ENCODE data around the gene CARS2.
"Not testable (repeated sequence)": the region's sequence is repeated elsewhere in the genome, so short reads cannot be mapped to it uniquely, and the experiment has no call there.

CARS2 gene

GRCh38 chr13:110681868-110682550, 23.9 kb downstream of the CARS2 start:
- H3K9me3 Mint-ChIP-seq, result no peaks in the 10 kb centered on the region
- H3K27ac Mint-ChIP-seq, result no peak overlapping the region
- no peaks in the 10 kb centered on the region for H3K27me3 Mint-ChIP-seq
- H3K4me3 Mint-ChIP-seq, result no peak overlapping the region
- H3K36me3 Mint-ChIP-seq (ENCODE audit: low read depth), result peaks cover 60% of the 10 kb centered on the region
- H3K4me1 Mint-ChIP-seq, result peaks cover 6% of the 10 kb centered on the region
- no peak for DNase-seq
- no peak for ATAC-seq

- peaks cover 67% of the 10 kb centered on the region for H3K36me3 Mint-ChIP-seq (ENCODE audit: low read depth)
- H3K27ac Mint-ChIP-seq, result no peak overlapping the region
- H3K9me3 Mint-ChIP-seq, result peaks cover 4% of the 10 kb centered on the region
- no peak overlapping the region for H3K4me3 Mint-ChIP-seq
- ATAC-seq (no peak), DNase-seq (no peak)
- peaks cover 17% of the 10 kb centered on the region for H3K4me1 Mint-ChIP-seq
- H3K27me3 Mint-ChIP-seq, result no peaks in the 10 kb centered on the region
Measured at GRCh38 chr13:110680852-110681251, 25.1 kb downstream of the CARS2 start.

- H3K4me3 Mint-ChIP-seq, result no peak overlapping the region
- H3K4me1 Mint-ChIP-seq, result peaks cover 28% of the 10 kb centered on the region
- ATAC-seq (peak; percentile 41), DNase-seq (no peak)
- H3K36me3 Mint-ChIP-seq (ENCODE audit: low read depth), result peaks cover 75% of the 10 kb centered on the region
- H3K27ac Mint-ChIP-seq, result peak overlapping the region; percentile 79
- H3K9me3 Mint-ChIP-seq, result peaks cover 4% of the 10 kb centered on the region
- H3K27me3 Mint-ChIP-seq, result no peaks in the 10 kb centered on the region
Measured at GRCh38 chr13:110677731-110678545, 28.0 kb downstream of the CARS2 start.

- Mint-ChIP-seq H3K4me1 (peaks cover 30% of the 10 kb centered on the region), H3K36me3 (ENCODE audit: low read depth) (peaks cover 76% of the 10 kb centered on the region), H3K4me3 (peak overlapping the region; percentile 39), H3K27ac (peak overlapping the region; percentile 79), H3K27me3 (no peaks in the 10 kb centered on the region), H3K9me3 (peaks cover 4% of the 10 kb centered on the region)
- ATAC-seq (peak; percentile 78), DNase-seq (peak; percentile 35)
Measured at GRCh38 chr13:110676595-110677587, 29.0 kb downstream of the CARS2 start.

GRCh38 chr13:110669814-110670213, 36.1 kb downstream of the CARS2 start:
- Mint-ChIP-seq H3K36me3 (ENCODE audit: low read depth) (peaks cover 71% of the 10 kb centered on the region), H3K4me1 (peaks cover 18% of the 10 kb centered on the region)
- not testable (repeated sequence) for ATAC-seq, H3K4me3 Mint-ChIP-seq, DNase-seq, H3K27ac Mint-ChIP-seq, H3K27me3 Mint-ChIP-seq, H3K9me3 Mint-ChIP-seq

GRCh38 chr13:110669036-110669435, 36.9 kb downstream of the CARS2 start:
- no peak for DNase-seq
- no peaks in the 10 kb centered on the region for H3K27me3 Mint-ChIP-seq
- no peak overlapping the region for H3K27ac Mint-ChIP-seq
- H3K36me3 Mint-ChIP-seq (ENCODE audit: low read depth), result peaks cover 64% of the 10 kb centered on the region
- no peaks in the 10 kb centered on the region for H3K9me3 Mint-ChIP-seq
- no peak overlapping the region for H3K4me3 Mint-ChIP-seq
- ATAC-seq, result no peak
- H3K4me1 Mint-ChIP-seq, result peaks cover 11% of the 10 kb centered on the region

GRCh38 chr13:110666255-110666533, 39.7 kb downstream of the CARS2 start:
- H3K27me3 Mint-ChIP-seq, result no peaks in the 10 kb centered on the region
- H3K36me3 Mint-ChIP-seq (ENCODE audit: low read depth), result peaks cover 67% of the 10 kb centered on the region
- ATAC-seq (no peak), DNase-seq (no peak)
- H3K9me3 Mint-ChIP-seq, result peaks cover 4% of the 10 kb centered on the region
- peaks cover 3% of the 10 kb centered on the region for H3K4me1 Mint-ChIP-seq
- H3K4me3 Mint-ChIP-seq, result no peak overlapping the region
- no peak overlapping the region for H3K27ac Mint-ChIP-seq

GRCh38 chr13:110665491-110666254, 40.2 kb downstream of the CARS2 start:
- Mint-ChIP-seq H3K4me1 (peaks cover 3% of the 10 kb centered on the region), H3K27ac (no peak overlapping the region), H3K4me3 (no peak overlapping the region), H3K36me3 (ENCODE audit: low read depth) (peaks cover 66% of the 10 kb centered on the region), H3K9me3 (peaks cover 4% of the 10 kb centered on the region), H3K27me3 (no peaks in the 10 kb centered on the region)
- ATAC-seq (no peak), DNase-seq (no peak)

- DNase-seq (no peak), ATAC-seq (no peak)
- peaks cover 10% of the 10 kb centered on the region for H3K9me3 Mint-ChIP-seq
- no peak overlapping the region for H3K27ac Mint-ChIP-seq
- H3K27me3 Mint-ChIP-seq, result no peaks in the 10 kb centered on the region
- H3K4me3 Mint-ChIP-seq, result no peak overlapping the region
- H3K36me3 Mint-ChIP-seq (ENCODE audit: low read depth), result peaks cover 67% of the 10 kb centered on the region
- peaks cover 9% of the 10 kb centered on the region for H3K4me1 Mint-ChIP-seq
Measured at GRCh38 chr13:110664673-110665072, 41.2 kb downstream of the CARS2 start.

- H3K27ac Mint-ChIP-seq, result no peak overlapping the region
- H3K4me1 Mint-ChIP-seq, result peaks cover 14% of the 10 kb centered on the region
- H3K27me3 Mint-ChIP-seq, result no peaks in the 10 kb centered on the region
- peaks cover 10% of the 10 kb centered on the region for H3K9me3 Mint-ChIP-seq
- DNase-seq, result no peak
- H3K4me3 Mint-ChIP-seq, result no peak overlapping the region
- no peak for ATAC-seq
- peaks cover 69% of the 10 kb centered on the region for H3K36me3 Mint-ChIP-seq (ENCODE audit: low read depth)
Measured at GRCh38 chr13:110664041-110664440, 41.9 kb downstream of the CARS2 start.

GRCh38 chr13:110663491-110663890, 42.4 kb downstream of the CARS2 start:
- Mint-ChIP-seq H3K27me3 (no peaks in the 10 kb centered on the region), H3K4me3 (no peak overlapping the region), H3K36me3 (ENCODE audit: low read depth) (peaks cover 67% of the 10 kb centered on the region), H3K27ac (no peak overlapping the region), H3K4me1 (peaks cover 19% of the 10 kb centered on the region), H3K9me3 (peaks cover 10% of the 10 kb centered on the region)
- DNase-seq, result no peak
- ATAC-seq, result no peak

GRCh38 chr13:110662777-110663443, 43.0 kb downstream of the CARS2 start:
- Mint-ChIP-seq H3K27me3 (no peaks in the 10 kb centered on the region), H3K9me3 (peaks cover 10% of the 10 kb centered on the region), H3K4me3 (no peak overlapping the region), H3K4me1 (peaks cover 25% of the 10 kb centered on the region), H3K36me3 (ENCODE audit: low read depth) (peaks cover 73% of the 10 kb centered on the region), H3K27ac (no peak overlapping the region)
- ATAC-seq, result no peak
- no peak for DNase-seq

- H3K4me3 Mint-ChIP-seq, result no peak overlapping the region
- peaks cover 10% of the 10 kb centered on the region for H3K9me3 Mint-ChIP-seq
- no peaks in the 10 kb centered on the region for H3K27me3 Mint-ChIP-seq
- ATAC-seq (peak; percentile 11), DNase-seq (no peak)
- H3K27ac Mint-ChIP-seq, result no peak overlapping the region
- H3K36me3 Mint-ChIP-seq (ENCODE audit: low read depth), result peaks cover 76% of the 10 kb centered on the region
- H3K4me1 Mint-ChIP-seq, result peaks cover 33% of the 10 kb centered on the region
Measured at GRCh38 chr13:110662091-110662490, 43.8 kb downstream of the CARS2 start.

Data from activated naive CD8-positive, alpha-beta T cell treated with anti-CD3 and anti-CD28 coated beads, Interleukin-2, amount 50 U/mL, for 24 hours (primary cell).